ENCODE measurements around the gene BCAS3. TPM values are rescaled to one million over a fixed set of nuclear protein-coding genes. Genes with fewer than 3 reads are reported as not detected.

BCAS3 gene
- total RNA-seq, 2 experiments from 2014 or later, result 5.1 to 6.9 TPM

DNA sequence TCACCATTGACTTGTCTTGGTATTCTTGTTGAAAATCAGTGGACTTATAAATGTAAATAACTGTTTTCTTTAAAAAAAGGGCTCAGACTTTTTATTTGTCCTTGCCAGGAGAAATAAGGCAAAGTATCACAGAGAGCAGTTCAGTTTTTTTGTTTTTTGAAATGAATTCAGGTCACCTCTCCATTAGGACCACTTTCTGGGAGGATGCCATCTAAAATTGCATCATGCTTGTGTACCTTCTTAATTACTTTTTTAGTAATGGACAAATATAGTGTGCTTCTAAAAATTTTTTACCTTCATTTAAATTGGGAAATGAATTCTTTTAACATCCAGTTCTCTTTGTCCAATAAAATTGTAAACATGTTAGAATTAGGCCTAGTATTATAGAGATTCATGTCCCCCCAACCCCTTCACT, 210.0 kb downstream of the BCAS3 start:
- POLR2A ChIA-PET, result no interaction called here
- Mint-ChIP-seq H3K9me3 (no peaks in the 10 kb centered on the region), H3K36me3 (ENCODE audit: low read depth) (no peaks in the 10 kb centered on the region), H3K27me3 (no peaks in the 10 kb centered on the region), H3K4me1 (ENCODE audit: low read depth) (no peaks in the 10 kb centered on the region), H3K27ac (peak overlapping the region; percentile 42), H3K4me3 (peak overlapping the region; percentile 49)
- ATAC-seq (no peak), DNase-seq (no peak)
- intact Hi-C loops (cut with micrococcal nuclease), result no loop called here
- TF ChIP-seq, protein P1, sequence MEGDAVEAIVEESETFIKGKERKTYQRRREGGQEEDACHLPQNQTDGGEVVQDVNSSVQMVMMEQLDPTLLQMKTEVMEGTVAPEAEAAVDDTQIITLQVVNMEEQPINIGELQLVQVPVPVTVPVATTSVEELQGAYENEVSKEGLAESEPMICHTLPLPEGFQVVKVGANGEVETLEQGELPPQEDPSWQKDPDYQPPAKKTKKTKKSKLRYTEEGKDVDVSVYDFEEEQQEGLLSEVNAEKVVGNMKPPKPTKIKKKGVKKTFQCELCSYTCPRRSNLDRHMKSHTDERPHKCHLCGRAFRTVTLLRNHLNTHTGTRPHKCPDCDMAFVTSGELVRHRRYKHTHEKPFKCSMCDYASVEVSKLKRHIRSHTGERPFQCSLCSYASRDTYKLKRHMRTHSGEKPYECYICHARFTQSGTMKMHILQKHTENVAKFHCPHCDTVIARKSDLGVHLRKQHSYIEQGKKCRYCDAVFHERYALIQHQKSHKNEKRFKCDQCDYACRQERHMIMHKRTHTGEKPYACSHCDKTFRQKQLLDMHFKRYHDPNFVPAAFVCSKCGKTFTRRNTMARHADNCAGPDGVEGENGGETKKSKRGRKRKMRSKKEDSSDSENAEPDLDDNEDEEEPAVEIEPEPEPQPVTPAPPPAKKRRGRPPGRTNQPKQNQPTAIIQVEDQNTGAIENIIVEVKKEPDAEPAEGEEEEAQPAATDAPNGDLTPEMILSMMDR (IDR thresholded peaks at IDR 0.05), result no peak
- CTCF ChIA-PET, result no interaction called here

DNA sequence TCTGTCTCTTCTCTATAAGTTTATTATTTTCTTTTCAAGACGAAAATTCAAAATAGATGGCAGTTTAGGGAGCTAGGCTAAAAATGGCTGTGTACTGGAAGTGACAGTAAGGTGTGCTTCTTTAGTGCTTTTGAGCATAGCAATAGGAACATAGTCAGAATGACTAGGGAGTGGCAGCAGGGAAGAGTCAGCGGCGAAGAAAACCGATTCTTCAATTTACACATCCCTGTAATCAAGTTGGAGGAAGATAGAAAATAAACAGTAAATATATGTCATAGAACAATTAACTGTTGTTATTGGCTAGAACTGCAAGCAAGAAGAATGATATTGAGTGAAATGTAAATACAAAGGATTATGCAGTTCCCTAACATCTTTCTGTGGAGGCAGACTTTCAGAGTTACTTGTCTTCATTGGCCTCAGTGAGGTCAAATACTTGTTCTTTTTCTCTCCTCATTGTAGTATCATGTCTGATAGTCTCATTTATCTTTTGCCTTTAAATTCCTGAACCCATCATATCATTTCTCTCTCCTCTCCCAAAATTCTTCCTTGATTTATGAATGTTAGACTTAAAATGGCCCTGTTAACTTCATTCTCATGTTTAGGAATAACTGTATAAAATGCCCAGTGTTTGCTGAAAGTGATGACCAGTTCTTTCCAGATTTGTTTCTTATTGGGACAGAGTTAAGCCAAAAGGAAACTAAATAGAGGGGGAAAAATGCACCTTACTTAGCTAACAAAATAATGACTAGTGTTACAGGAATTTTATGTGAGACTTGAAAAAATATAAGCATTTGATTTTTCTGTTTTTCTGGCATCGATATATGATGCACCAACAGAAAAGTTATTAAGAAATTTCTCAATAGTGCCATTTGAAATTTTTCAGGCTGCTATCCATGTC, 211.4 kb downstream of the BCAS3 start:
- Mint-ChIP-seq H3K4me3 (no peak overlapping the region), H3K36me3 (ENCODE audit: low read depth) (peaks cover 6% of the 10 kb centered on the region), H3K9me3 (peaks cover 5% of the 10 kb centered on the region), H3K4me1 (ENCODE audit: low read depth) (no peaks in the 10 kb centered on the region), H3K27me3 (no peaks in the 10 kb centered on the region), H3K27ac (no peak overlapping the region)
- no peak for ATAC-seq
- POLR2A ChIA-PET, result no interaction called here
- CTCF ChIA-PET, result no interaction called here
- intact Hi-C loops (cut with micrococcal nuclease), result no loop called here
- TF ChIP-seq, protein P1 (IDR thresholded peaks at IDR 0.05), result no peak
- no peak for DNase-seq

DNA sequence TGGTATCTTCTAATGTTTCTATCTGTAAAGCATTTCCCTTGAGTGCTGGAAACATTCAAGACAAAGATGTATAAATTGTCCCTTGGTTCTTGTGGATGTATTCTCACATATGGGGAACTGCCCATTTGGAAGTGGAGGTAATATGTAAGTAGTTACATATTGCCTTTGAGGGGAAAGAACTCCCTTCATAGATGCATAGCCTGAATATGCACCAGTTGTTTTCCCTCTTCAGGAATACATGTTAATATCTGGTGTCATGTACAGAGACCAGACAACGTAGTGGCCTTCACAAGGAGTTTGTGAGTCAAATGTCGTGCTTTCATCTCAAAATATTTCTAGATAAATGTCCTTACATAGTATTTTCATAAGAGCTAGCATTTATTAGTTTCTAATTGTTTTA, 213.5 kb downstream of the BCAS3 start:
- CTCF ChIA-PET, result no interaction called here
- Mint-ChIP-seq H3K4me3 (no peak overlapping the region), H3K27me3 (no peaks in the 10 kb centered on the region)

DNA sequence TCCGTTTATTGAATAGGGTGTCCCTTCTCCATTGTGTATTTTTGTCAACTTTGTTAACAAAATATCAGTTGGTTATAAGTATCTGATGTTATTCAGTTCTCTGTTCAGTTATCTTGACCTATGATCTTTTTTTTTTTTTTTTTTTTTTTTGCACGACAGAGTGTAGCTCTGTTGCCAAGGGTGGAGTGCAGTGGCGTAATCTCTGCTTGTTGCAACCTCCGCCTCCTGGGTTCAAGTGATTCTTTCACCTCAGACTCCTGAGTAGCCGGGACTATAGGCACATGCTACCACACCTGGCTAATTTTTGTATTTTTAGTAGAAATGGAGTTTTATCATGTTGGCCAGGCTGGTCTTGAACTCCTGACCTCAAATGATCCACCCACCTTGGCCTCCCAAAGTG, 215.8 kb downstream of the BCAS3 start:
- ChIA-PET POLR2A (no interaction called here), CTCF (no interaction called here)
- DNase-seq (no peak), ATAC-seq (no peak)
- no peak overlapping the region for H3K4me3 Mint-ChIP-seq
- H3K9me3 Mint-ChIP-seq, result peaks cover 21% of the 10 kb centered on the region
- H3K4me1 Mint-ChIP-seq (ENCODE audit: low read depth), result no peaks in the 10 kb centered on the region
- no peaks in the 10 kb centered on the region for H3K27me3 Mint-ChIP-seq
- intact Hi-C loops (cut with micrococcal nuclease), result no loop called here
- TF ChIP-seq, protein P1 (IDR thresholded peaks at IDR 0.05), result no peak
- H3K36me3 Mint-ChIP-seq (ENCODE audit: low read depth), result peaks cover 16% of the 10 kb centered on the region
- no peak overlapping the region for H3K27ac Mint-ChIP-seq

More for the DNA sequence above, 213.5 kb downstream of the BCAS3 start:
- intact Hi-C loops (cut with micrococcal nuclease), result no loop called here
- TF ChIP-seq, protein P1 (IDR thresholded peaks at IDR 0.05), result no peak
- POLR2A ChIA-PET, result no interaction called here
- no peak for DNase-seq
- Mint-ChIP-seq H3K36me3 (ENCODE audit: low read depth) (peaks cover 13% of the 10 kb centered on the region), H3K9me3 (peaks cover 13% of the 10 kb centered on the region), H3K4me1 (ENCODE audit: low read depth) (no peaks in the 10 kb centered on the region), H3K27ac (no peak overlapping the region)
- ATAC-seq, result no peak

DNA sequence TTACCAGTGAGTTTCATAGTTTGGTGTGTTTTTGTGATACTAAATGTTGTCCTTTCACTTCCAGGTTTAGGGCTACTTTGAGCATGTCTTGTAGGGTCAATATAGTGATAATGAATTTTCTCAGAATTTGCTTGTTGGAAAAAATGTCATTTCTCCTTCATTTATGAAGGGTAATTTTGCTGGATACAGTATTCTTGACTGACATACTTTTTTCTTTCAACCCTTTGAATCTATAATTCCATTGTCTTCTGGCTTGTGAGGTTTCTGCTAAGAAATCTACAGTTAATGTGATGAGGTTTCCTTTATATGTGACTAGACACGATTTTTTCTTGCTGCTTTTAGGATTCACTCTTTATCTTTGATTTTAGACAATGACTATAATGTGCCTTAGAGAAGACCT, 219.3 kb downstream of the BCAS3 start:
- POLR2A ChIA-PET, result no interaction called here
- no peak for ATAC-seq
- Mint-ChIP-seq H3K36me3 (ENCODE audit: low read depth) (peaks cover 16% of the 10 kb centered on the region), H3K27ac (no peak overlapping the region), H3K9me3 (peaks cover 21% of the 10 kb centered on the region), H3K27me3 (no peaks in the 10 kb centered on the region), H3K4me1 (ENCODE audit: low read depth) (no peaks in the 10 kb centered on the region), H3K4me3 (no peak overlapping the region)
- CTCF ChIA-PET, result no interaction called here
- DNase-seq, result no peak
- TF ChIP-seq, protein P1 (IDR thresholded peaks at IDR 0.05), result no peak
- intact Hi-C loops (cut with micrococcal nuclease), result no loop called here

All from activated CD8-positive, alpha-beta T cell treated with anti-CD3 and anti-CD28 coated beads for 36 hours (primary cell).